Pulmonary artery endothelial cell (primary cell): Measurements from ENCODE around the gene ENTPD1. TPM values are rescaled to one million over a fixed set of nuclear protein-coding genes. Genes with fewer than 3 reads are reported as not detected.

Source experiments
- DNase-seq: peaks from one replicate; pipeline ENCODE4 v3.0.0-alpha.2; 2011; ENCODE audit warnings: low read depth, low spot score
- total RNA-seq: library from RNA; depleted of rRNA; stranded (reverse); fragments of >200 nt; gene quantifications from 2 replicates; pipeline ENCODE4 v1.2.3, GENCODE V29; 2014

Gene ENTPD1
- total RNA-seq, 1 donor from 2014 or later, result 5.7 TPM

DNA sequence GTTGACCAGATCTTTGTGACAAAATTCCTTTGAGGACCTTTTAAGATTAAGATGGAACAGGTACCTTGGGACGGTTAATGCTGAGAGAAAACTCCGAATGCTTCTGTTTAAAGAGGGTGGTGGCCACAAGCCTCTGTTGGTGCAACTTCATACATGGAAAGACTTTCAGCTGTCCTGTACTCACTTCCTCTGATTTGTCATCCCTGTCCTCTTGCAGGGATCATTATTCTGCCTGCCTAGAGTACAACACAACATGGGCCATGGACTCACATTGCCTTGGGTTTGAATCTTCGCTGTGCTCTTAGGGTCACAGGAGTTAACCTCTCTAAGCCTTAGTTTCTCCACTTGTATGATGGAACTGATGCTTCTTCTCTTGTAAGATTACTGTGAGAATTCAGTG, 75.1 kb downstream of the ENTPD1 start:
- DNase-seq, result no peak

DNA sequence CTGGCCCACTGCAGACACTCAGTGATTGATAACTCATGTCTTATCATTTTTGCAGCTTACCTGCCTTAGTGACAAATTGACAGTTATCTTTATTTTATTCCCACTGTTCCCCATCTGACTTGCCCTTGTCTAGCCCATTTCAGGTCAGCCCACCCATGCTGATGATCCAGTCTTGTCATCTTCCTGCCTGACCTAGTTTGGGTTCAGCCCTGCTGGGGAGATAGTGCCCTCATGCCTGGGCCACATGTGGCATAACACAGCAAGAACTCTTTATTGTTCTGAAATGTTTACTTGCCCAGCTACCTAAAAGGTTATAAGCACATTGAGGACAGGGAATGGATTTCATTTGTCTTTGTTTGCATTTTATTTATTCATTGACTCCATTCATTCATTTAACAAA, 75.6 kb downstream of the ENTPD1 start:
- DNase-seq, result no peak

DNA sequence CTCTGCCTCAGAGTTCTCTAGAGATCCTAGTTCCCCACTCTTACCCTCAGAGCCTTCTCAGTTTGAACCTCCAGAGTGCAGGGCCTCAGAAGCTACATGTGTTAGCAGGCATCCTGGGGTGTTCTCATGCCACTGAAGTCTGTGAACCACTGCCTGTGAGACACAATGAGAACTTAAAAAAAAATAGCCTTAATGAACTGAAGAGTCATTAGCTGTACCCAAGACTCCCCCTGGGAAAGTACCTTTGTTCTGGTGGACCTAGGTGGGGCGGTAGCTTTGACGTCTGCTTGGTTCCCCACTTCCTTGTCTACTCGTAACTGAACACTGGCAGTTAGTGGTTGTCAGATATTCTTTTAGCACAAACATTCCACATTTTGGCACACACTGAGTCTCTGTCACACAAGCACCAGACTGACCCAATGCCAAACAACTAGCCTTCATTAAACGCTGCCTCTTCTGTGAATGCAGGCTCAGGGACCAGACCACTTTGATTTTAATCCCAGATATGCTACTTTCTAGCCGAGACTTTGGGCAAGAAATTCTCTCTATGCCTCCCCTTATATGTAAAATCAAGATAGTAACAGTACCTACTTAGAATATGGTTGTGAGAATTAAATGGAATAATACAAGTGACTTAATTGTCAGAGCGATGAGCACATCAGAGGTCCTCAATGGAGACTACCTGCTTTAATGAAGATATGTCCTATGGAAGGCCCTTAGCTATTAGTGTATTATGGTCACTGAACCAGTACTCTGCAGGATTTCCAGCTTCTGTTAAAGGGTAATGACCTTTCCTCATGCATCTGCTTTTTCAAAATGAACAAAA, 76.5 kb downstream of the ENTPD1 start:
- DNase-seq, result no peak

DNA sequence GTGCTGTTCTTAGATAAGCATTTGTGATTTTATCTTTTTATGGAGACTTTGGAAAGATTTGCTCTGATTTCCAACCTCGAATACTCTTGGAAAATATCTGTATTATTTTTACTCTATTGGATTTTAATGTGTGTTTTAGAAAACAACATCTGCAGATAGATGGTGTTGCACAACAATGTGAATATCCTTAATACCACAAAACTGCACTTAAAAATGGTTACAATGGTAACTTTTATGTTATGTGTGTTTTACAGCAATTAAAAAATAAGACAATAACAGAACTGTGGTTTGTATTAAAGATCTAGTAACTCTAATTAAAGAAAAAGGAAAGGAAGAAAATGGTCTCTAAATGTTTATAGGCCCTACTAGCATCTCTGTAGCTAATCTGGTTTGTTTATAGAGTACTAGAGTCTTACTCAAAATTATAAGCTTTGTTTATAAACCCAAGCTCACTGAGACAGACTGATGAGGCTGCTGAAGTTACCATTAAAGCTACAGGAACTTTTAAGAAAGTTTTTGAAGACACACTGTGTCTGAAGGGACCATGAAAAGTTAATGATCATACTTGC, 77.2 kb downstream of the ENTPD1 start:
- DNase-seq, result no peak

DNA sequence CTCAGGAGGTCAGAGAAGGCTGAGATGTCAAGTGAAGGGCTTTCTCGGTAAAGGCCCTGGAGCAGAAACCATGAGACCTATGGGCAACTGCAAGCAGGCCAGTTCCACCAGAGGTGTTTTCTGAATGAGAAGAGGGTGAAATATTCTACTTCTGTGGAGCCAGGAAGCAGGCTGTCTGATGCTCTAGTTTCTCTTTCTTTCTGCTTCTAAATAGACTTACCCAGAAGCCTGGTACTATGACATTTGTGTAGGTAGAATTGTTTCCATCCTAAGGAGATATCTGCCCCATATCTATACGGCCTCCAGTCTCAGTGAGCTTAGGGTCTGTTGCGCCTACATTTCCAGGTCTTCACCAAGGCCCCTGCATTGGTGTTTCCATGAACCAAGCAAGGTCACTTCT, 78.4 kb downstream of the ENTPD1 start:
- no peak for DNase-seq

DNA sequence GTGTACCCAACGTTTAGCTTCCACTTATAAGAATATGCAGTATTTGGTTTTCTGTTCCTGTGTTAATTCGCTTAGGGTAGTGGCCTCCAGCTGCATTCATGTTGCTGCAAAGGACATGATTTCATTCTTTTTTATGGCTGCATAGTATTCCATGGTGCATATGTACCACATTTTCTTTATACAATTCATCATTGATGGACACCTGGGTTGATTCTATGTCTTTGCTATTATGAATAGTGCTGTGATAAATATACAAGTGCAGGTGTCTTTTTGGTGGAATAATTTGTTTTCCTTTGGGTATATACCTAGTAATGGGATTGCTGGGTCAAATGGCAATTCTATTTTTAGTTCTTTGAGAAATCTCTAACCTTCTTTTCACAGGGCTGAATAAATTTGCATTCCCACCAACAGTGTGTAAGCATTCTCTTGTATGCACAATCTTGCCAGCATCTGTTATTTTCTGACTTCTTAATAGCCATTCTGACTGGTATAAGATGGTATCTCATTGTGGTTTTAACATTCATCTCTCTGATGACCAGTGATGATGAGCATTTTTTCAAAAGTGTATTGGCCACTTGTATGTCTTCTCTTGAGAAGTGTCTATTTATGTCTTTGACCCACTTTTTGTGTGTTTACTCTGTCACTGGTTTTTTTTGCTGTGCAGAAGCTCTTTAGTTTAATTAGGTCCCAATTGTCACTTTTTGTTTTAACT, 79.3 kb downstream of the ENTPD1 start:
- DNase-seq, result no peak

DNA sequence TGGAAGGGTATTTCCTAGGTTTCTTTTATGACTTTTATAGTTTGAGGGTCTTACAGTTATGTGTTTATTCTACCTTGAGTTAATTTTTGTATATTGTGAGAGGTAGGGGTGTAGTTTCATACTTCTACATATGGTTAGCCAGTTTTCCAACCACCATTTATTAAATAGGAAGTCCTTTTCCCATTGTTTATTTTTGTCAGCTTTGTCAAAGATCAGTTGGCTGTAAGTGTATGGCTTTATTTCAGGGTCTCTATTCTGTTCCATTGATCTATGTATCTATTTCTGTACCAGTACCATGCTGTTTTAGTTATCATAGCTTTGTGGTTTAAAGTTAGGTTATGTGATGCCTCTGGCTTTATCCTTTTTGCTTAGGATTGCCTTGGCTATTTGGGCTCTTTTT, 79.9 kb downstream of the ENTPD1 start:
- DNase-seq, result no peak

DNA sequence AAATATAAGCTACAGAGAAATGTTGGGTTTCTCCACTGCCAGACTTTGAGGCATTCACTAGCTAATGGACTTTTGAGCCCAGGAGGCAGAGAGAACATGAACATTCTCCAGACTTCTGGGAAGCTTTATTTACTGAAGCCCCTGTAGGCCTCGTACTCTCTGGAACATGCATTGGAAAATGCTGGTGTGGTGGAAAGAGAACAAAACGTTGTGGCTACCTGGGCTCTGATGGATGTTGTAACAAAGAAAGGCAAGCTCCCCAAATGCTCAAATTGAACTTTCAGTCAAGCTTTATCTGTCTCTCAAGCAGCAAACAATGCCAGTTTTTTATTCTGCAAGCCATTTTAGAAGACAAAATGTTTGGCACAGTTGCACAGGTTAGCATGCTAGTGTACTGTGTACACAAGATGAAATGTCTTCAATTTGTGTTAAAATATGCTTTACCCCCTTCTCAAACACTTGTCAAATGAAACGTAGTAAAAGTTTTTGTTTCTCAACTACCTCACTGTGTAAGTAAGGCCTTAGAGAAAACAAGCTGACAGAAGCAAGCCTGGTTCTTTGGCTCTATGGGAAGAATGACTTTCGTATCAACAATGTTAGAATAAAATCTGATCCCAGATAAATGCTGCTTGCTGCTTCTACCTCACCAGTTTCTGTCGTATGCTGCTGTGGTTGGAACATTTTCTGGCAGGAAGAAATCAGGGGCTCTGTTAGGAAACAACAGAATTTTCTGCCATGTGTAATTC, 80.8 kb downstream of the ENTPD1 start:
- no peak for DNase-seq

DNA sequence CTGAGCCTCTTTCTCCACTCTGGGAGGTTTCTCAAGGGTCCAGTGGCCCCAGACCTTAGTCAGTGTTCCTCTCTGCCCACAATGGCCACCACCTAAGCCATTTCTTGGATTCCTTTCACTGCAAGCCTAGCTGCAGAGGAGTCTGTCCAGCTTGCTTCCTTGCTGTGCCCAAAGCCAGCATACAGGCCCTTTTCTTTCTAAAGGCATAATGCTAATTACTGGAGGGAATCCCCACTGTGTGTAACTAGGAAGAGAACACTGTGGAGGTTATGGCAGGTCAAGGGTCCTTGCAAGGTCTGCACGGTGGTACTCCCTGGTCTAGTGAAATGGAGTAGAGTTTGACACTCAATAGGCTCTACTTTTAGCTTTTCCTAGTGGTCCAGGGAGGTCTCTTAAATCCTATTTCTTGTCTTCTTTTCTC, 81.4 kb downstream of the ENTPD1 start:
- DNase-seq, result no peak

DNA sequence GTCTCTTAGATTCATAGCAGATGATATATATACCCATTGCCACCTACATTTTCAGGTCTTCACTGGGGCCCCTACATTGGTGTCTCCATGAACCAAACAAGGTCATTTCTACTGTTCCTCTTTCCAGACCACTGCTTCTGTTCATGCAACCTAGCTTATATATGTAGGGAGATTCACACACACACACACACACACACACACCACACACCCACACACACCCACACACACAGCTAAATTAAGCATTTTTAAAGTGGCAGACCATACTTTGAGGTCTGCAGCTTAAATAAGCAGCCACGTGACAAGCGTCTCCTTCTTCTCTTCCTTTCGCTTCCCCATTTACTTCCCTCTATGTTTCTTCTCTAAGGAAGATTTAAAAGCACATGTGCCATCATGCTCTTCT, 81.8 kb downstream of the ENTPD1 start:
- no peak for DNase-seq

DNA sequence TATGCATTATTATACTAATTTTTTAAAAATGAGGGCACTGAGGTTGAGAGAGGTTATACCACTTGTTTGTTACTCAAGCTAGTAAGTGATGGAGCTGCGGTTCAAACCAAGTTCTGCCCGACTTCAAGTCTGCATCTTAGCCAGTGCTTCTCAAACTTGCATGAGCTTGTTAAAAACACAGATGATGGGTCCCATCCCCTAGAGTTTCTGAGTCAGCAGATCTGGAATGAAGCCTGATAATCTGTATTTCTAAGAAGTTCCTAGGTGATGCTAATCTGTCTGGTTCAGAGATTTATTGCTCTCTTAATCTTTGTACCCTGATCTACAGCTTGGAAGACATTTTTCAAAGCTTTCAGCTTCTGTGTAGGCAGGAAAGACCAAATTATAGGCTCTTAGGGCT, 84.2 kb downstream of the ENTPD1 start:
- DNase-seq, result no peak

DNA sequence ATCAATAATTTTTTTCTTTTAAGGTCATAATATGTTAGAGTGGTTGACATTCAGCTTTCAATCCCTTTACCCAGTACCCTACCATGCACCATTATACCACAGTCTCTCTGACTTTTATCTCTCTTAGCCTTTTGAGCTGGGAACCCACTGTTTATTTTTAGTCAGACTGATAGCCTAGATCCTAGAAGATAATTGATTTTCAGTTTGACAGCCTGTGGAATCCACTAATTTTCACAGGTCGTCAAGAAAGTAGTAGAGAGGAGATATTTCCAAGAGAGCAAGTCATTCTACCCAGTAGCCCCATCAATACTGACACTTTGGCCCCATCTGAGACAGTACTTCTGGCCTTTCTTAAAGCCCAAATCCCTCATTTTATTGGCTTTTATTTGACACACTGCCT, 84.7 kb downstream of the ENTPD1 start:
- DNase-seq, result no peak

DNA sequence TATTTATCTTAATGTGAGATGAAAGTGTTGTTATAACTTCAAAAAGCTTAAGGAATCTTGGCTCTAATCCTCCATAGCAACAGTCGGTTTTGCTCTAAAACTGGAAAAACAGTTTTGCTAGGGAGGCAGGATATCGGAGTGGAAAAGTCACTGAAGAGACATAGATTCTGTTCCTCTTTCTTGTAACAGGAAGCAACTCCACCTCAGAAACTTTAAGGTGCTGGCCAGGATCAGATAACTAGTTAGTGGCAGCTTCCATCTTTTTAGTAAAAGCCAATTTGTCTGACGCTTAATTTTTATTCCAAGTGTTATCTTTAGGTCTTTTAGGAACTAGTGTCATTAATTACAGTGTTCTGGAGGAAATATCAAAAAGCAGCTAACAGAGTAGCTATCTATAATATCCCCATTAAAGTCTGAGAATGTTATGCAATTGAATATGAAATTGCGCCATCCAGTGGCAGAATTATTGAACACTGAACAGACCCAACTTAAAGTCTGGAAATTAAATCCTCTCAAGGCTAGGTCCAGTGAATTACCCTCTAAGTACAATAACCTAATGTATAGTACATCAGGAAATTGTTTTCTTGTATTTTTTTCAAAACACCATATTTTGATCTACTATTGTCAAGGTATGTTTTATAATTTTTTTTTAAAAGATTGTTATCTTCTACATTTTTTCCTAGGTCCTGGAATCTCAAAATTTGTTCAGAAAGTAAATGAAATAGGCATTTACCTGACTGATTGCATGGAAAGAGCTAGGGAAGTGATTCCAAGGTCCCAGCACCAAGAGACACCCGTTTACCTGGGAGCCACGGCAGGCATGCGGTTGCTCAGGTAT, 85.9 kb downstream of the ENTPD1 start:
- DNase-seq, result peak; percentile 26

DNA sequence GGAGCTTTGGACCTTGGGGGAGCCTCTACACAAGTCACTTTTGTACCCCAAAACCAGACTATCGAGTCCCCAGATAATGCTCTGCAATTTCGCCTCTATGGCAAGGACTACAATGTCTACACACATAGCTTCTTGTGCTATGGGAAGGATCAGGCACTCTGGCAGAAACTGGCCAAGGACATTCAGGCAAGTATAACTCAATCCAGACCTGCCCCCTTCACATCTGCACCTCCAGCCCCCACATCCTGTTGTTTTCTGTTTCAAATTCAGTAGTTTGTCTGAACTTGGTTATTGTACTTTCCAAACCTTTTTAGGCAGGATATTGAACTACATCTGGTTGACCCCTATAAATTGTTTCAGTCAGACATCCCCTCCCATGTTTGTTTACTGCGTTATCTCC, 89.4 kb downstream of the ENTPD1 start:
- no peak for DNase-seq

DNA sequence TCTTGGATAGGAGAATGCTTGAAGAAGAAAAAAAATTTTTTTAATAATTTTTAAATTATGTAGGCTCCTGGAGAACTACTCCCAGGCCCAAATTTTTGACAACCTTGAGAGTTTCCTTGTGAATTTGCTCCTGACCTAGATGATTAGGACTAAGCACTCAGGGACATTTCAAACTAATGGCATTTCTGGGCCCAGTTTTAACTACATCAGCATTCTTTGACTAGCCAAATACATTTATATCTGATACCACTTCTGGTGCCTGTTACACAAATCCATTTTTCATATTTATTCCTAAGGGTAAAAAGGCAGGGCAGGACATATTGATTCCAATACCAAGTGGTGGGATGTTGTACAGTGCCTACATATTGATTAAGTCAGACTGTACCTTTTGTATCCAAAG, 91.0 kb downstream of the ENTPD1 start:
- DNase-seq, result no peak

DNA sequence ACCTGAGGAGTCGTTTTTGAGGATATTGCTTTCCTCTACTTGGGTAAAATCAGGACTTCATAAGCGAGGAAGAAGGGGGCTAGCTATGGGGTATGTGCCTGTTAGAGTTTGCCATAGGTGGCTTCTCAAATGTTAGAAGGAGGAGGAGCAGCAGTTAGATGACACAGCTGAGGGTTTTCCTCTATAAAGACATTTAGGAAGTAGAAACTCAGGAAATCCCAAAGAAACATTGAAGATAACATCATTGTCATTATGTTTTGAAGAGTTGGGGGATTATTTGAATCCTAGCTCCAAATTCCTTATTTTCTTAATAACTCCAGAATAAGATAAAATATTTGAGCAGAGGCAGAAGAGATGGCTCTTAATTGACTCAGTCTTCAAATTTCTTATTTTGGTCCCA, 92.9 kb downstream of the ENTPD1 start:
- DNase-seq, result no peak

DNA sequence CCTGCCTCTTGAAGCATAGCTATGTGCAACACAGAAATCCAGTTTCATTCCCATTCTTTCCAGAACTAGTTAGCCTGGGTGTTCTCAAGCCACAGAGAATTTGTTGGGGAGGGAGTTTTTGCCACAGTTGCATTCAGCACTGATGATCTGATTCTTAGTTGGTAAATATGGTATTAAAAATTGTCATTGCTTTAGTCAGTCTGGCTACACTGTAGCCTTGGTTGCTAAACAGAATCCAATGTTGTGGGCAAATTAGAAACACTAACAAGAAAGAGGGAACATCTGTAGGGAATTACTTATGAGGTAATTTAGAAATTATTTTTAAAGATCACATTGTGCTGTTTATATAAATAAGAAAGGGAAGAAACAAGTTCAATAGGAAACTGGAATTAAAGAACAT, 94.8 kb downstream of the ENTPD1 start:
- no peak for DNase-seq

DNA sequence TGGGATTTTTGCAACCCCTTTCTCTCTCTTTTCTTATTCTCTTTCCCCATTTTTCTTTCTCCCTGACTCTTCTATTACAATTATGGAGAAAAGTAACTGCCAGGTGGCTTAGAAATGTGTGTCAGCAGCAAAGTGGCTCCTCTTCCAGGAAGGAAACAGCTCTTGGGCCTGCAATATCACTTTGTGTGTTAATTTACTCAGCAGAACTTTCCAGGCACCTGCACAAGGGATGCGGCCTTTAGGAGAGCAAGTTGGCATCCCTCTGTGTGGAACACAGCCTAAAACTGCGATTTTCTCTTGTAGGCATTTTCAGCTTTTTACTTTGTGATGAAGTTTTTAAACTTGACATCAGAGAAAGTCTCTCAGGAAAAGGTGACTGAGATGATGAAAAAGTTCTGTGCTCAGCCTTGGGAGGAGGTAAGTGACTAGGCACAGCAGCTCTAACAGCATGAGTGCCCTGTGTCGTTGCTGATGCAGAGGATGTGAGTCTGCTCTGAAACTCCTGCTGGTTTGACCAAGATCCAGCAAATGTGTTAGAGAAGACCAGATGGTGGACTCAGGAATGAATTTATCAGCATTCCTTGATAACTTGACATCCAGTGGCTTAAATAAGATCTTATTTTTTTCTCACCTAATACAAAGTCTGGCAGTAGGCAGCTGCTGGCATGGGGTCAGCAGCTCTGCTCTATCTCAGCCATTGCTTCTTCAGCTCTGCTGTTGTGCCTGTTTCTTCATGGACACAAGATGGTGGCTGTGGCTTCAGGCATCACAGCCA, 104.4 kb downstream of the ENTPD1 start:
- DNase-seq, result no peak

DNA sequence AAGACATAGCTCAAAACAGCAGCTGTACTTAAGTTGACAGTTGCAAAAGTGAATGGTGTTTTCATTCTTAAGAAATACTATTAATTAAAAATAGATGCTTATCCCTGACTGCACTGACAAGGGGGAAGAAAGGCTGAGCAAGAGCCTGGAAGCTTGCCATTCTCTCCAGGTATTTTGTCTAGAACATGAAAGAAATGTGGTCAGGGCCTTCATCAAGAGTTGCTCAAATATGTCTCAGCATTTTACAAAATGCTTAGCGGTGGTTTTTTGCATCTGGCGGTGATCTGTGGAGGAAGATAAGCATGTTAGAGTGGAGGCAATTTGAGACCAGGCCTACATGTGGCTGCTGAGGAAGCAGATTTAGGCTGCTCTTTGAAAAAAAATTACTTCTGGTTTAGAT, 105.4 kb downstream of the ENTPD1 start:
- DNase-seq, result no peak
